Stimulated activated CD8-positive, alpha-beta memory T cell treated with anti-CD3 and anti-CD28 coated beads, Interleukin-4, amount 100 ng/mL, for 4 hours (primary cell): ENCODE results near the gene TRPV2.

Experiments
- DNase-seq, 2 donors: peaks; one replicate each; pipeline ENCODE4 v3.0.0-alpha.2; 2020; ENCODE audit warnings: low read depth in 2 of 2, low spot score in 1 of 2

The TRPV2 gene

GRCh38 chr17:16453493-16453851 lies 38.1 kb downstream of the TRPV2 start:
- no peak for DNase-seq

- DNase-seq = no peak
Measured at GRCh38 chr17:16455997-16456741, 40.8 kb downstream of the TRPV2 start.

GRCh38 chr17:16456742-16457316 lies 41.5 kb downstream of the TRPV2 start:
- no peak for DNase-seq

GRCh38 chr17:16459271-16459670 lies 43.9 kb downstream of the TRPV2 start:
- DNase-seq = no peak

- no peak for DNase-seq
Measured at GRCh38 chr17:16459855-16460550, 44.6 kb downstream of the TRPV2 start.

GRCh38 chr17:16460796-16461605 lies 45.6 kb downstream of the TRPV2 start:
- no peak for DNase-seq

- DNase-seq = no peak
Measured at GRCh38 chr17:16461606-16461866, 46.2 kb downstream of the TRPV2 start.

GRCh38 chr17:16462070-16462864 lies 46.9 kb downstream of the TRPV2 start:
- DNase-seq = no peak

- no peak for DNase-seq
Measured at GRCh38 chr17:16463358-16464302, 48.3 kb downstream of the TRPV2 start.

GRCh38 chr17:16464303-16465051 lies 49.1 kb downstream of the TRPV2 start:
- no peak for DNase-seq

- DNase-seq = no peak
Measured at GRCh38 chr17:16465052-16465312, 49.6 kb downstream of the TRPV2 start.

- DNase-seq = no peak
Measured at GRCh38 chr17:16465861-16466338, 50.5 kb downstream of the TRPV2 start.

GRCh38 chr17:16466407-16466806 lies 51.0 kb downstream of the TRPV2 start:
- DNase-seq = no peak

GRCh38 chr17:16467044-16467443 lies 51.7 kb downstream of the TRPV2 start:
- no peak for DNase-seq

- DNase-seq = no peak
Measured at GRCh38 chr17:16467886-16468285, 52.5 kb downstream of the TRPV2 start.

- DNase-seq = no peak
Measured at GRCh38 chr17:16468428-16468992, 53.1 kb downstream of the TRPV2 start.

GRCh38 chr17:16470265-16470664 lies 54.9 kb downstream of the TRPV2 start:
- DNase-seq = no peak

GRCh38 chr17:16471295-16471694 lies 55.9 kb downstream of the TRPV2 start:
- no peak for DNase-seq

- DNase-seq = no peak
Measured at GRCh38 chr17:16472539-16472938, 57.2 kb downstream of the TRPV2 start.
